Measurements from ENCODE around the gene CLDN4. TPM values are rescaled to one million over a fixed set of nuclear protein-coding genes. Genes with fewer than 3 reads are reported as not detected.
"Not testable (repeated sequence)": the region's sequence is repeated elsewhere in the genome, so short reads cannot be mapped to it uniquely, and the experiment has no call there.

CLDN4 gene
- total RNA-seq = 116 TPM
- long read RNA-seq, transcript CLDN4-201 (1 exons, 1,831 nt) = major isoform, 279 of 279 reads
- long read RNA-seq, partial matches to known transcripts = 0 of 279 reads
- long read RNA-seq, other reads (novel, unspliced or antisense) = 0 of 279 reads

- peak within 1 kb of the TSS; percentile 59 for H3K4me3 ChIP-seq
- no peaks in the 10 kb centered on the region for H3K36me3 ChIP-seq
- no peaks in the 10 kb centered on the region for H3K9me3 ChIP-seq
- DNase-seq = peak; percentile 89
- intact Hi-C loops (cut with DNase I) = no loop called here
- peaks cover 4% of the 10 kb centered on the region for H3K27me3 ChIP-seq (ENCODE audit: low read depth)
- peaks cover 39% of the 10 kb centered on the region for H3K4me1 ChIP-seq
- TF ChIP-seq CTCF (IDR thresholded peaks at IDR 0.05) = no peak
- H3K27ac ChIP-seq = peak within 1 kb of the TSS; percentile 88
- peak; percentile 74 to 79 for ATAC-seq
These were observed at the start of gene CLDN4 for GRCh38 chr7:73830681-73831583. TSS of gene CLDN4 (plus strand) at chr7:73830996. CDS start at chr7:73831202, 206 bp downstream.

GRCh38 chr7:73786588-73786987 is 44.2 kb upstream of the CLDN4 start:
- Histone ChIP-seq H3K4me3 (no peak overlapping the region), H3K4me1 (no peaks in the 10 kb centered on the region), H3K36me3 (no peaks in the 10 kb centered on the region), H3K27me3 (ENCODE audit: low read depth) (no peaks in the 10 kb centered on the region), H3K9me3 (no peaks in the 10 kb centered on the region), H3K27ac (no peak overlapping the region)
- DNase-seq = no peak
- ATAC-seq = no peak
- no peak for TF ChIP-seq CTCF (IDR thresholded peaks at IDR 0.05)
- intact Hi-C loops (cut with DNase I) = no loop called here

GRCh38 chr7:73787786-73788048 is 43.1 kb upstream of the CLDN4 start:
- H3K4me1 ChIP-seq; DNase-seq; ATAC-seq; H3K36me3 ChIP-seq; intact Hi-C loops (cut with DNase I); H3K4me3 ChIP-seq; H3K27me3 ChIP-seq (ENCODE audit: low read depth); H3K27ac ChIP-seq; H3K9me3 ChIP-seq: not testable (repeated sequence)

GRCh38 chr7:73789051-73789450 is 41.7 kb upstream of the CLDN4 start:
- Histone ChIP-seq H3K9me3 (no peaks in the 10 kb centered on the region), H3K36me3 (no peaks in the 10 kb centered on the region), H3K27me3 (ENCODE audit: low read depth) (no peaks in the 10 kb centered on the region), H3K4me1 (no peaks in the 10 kb centered on the region), H3K4me3 (no peak overlapping the region), H3K27ac (no peak overlapping the region)
- ATAC-seq = no peak
- DNase-seq = no peak
- intact Hi-C loops (cut with DNase I) = no loop called here
- no peak for TF ChIP-seq CTCF (IDR thresholded peaks at IDR 0.05)

- H3K27me3 ChIP-seq (ENCODE audit: low read depth); H3K36me3 ChIP-seq; H3K4me3 ChIP-seq; intact Hi-C loops (cut with DNase I); H3K27ac ChIP-seq; H3K4me1 ChIP-seq; DNase-seq; ATAC-seq; H3K9me3 ChIP-seq: not testable (repeated sequence)
These were observed 39.6 kb upstream of the CLDN4 start for GRCh38 chr7:73791170-73791690.

GRCh38 chr7:73795188-73795587 is 35.6 kb upstream of the CLDN4 start:
- H3K27ac ChIP-seq; ATAC-seq; H3K27me3 ChIP-seq (ENCODE audit: low read depth); H3K9me3 ChIP-seq; H3K4me3 ChIP-seq; H3K36me3 ChIP-seq; DNase-seq; H3K4me1 ChIP-seq; intact Hi-C loops (cut with DNase I): not testable (repeated sequence)

- intact Hi-C loops (cut with DNase I); H3K36me3 ChIP-seq; H3K27me3 ChIP-seq (ENCODE audit: low read depth); H3K27ac ChIP-seq; H3K4me3 ChIP-seq; H3K4me1 ChIP-seq; DNase-seq; ATAC-seq; H3K9me3 ChIP-seq: not testable (repeated sequence)
These were observed 34.1 kb upstream of the CLDN4 start for GRCh38 chr7:73796656-73797055.

- H3K27me3 ChIP-seq (ENCODE audit: low read depth); H3K27ac ChIP-seq; H3K9me3 ChIP-seq; intact Hi-C loops (cut with DNase I); H3K36me3 ChIP-seq; DNase-seq; H3K4me1 ChIP-seq; ATAC-seq; H3K4me3 ChIP-seq: not testable (repeated sequence)
These were observed 33.6 kb upstream of the CLDN4 start for GRCh38 chr7:73797176-73797575.

Data from lower lobe of right lung (tissue), 2 donors.